K562 (cell line): Measurements from ENCODE around the gene ME3. TPM values are rescaled to one million over a fixed set of nuclear protein-coding genes. Genes with fewer than 3 reads are reported as not detected.

ENCODE experiments used
- ATAC-seq: fragments of 200-7000 bp; cut with Tn5 transposase; 3 replicates; pipeline ENCODE4 v1.9.1; 2020; ENCODE audit warnings: moderate library complexity
- BruUV-seq: library from RNA; stranded (reverse); fragments of 400-500 nt; replicated peaks from 2 replicates; lab custom pipeline; 2021; lab: Mats Ljungman, UMichigan
- CTCF ChIA-PET: fragments of 300-600 bp; formaldehyde crosslinking; extraction: SDS; loops from one replicate; lab custom pipeline; 2021; ENCODE audit warnings: low intra/inter-chr PET ratio; lab: Yijun Ruan, JAX
- POLR2A ChIA-PET: fragments of 300-600, 350-650 bp; sonication (Branson Sonifier 250); formaldehyde crosslinking; extraction: SDS; loops from one replicate; lab custom pipeline; 2021; ENCODE audit warnings: antibody characterized with exemption, inconsistent platforms; lab: Yijun Ruan, JAX
- DNase-seq, 4 experiments: peaks; one replicate each; pipeline versions ENCODE4 v3.0.0 to v3.0.0-alpha.2; 2011 to 2018; ENCODE audit warnings: low spot score in 3 of 4, mixed read lengths in 3 of 4; ENCODE audit errors: extremely low read depth in 1 of 4
- FAIRE-seq: peaks from 2 replicates; lab custom pipeline; 2011; peaks lifted over from hg19 to GRCh38; lab: Jason Lieb, UNC
- H2AFZ ChIP-seq: 2 replicates; pipeline ENCODE4 v1.6.0; 2011; ENCODE audit warnings: low read depth, low read length, control low read depth, inconsistent platforms
- H3K27ac ChIP-seq: fragments of 200-600 bp; 3 replicates; pipeline ENCODE4 v1.8.0; 2011; ENCODE audit warnings: low read depth, mild to moderate bottlenecking, control low read depth, inconsistent platforms, low read length, moderate library complexity, mixed read lengths; ENCODE audit errors: extremely low read depth
- H3K27me3 ChIP-seq, 2 experiments: fragments of 300-600 bp in 1 of 2; 2 replicates in 1 of 2; 3 replicates in 1 of 2; pipeline versions ENCODE4 v1.6.0 to v1.8.0; 2011; ENCODE audit warnings: inconsistent platforms in 2 of 2, low read length in 2 of 2, mild to moderate bottlenecking in 1 of 2, mixed read lengths in 1 of 2, moderate library complexity in 1 of 2; ENCODE audit not compliant: control insufficient read depth in 2 of 2, insufficient read depth in 2 of 2
- H3K36me3 ChIP-seq: fragments of 300-600 bp; 3 replicates; pipeline ENCODE4 v1.8.0; 2011; ENCODE audit warnings: mild to moderate bottlenecking, low read length, inconsistent platforms; ENCODE audit not compliant: control insufficient read depth, insufficient read depth
- H3K4me1 ChIP-seq, 2 experiments: fragments of 200-600 bp in 1 of 2; replicated peaks in 1 of 2; 2 replicates in 1 of 2; 3 replicates in 1 of 2; pipeline versions ENCODE4 v1.5.1 to v1.8.0; 2011; ENCODE audit warnings: inconsistent platforms in 2 of 2, low read length in 2 of 2, mild to moderate bottlenecking in 1 of 2, mixed read lengths in 1 of 2, moderate library complexity in 1 of 2; ENCODE audit not compliant: control insufficient read depth in 2 of 2, insufficient read depth in 2 of 2
- H3K4me2 ChIP-seq: 2 replicates; pipeline ENCODE4 v1.6.1; 2011; ENCODE audit warnings: low read length, control low read depth, inconsistent platforms, mixed read lengths; ENCODE audit not compliant: insufficient read depth
- H3K4me3 ChIP-seq: fragments of 200-600 bp; sonication (generic), shearing (Covaris generic); 2 replicates; pipeline ENCODE4 v1.5.1; 2016; ENCODE audit warnings: control low read depth, inconsistent platforms
- H3K79me2 ChIP-seq: fragments of 200-600 bp; 3 replicates; pipeline ENCODE4 v1.8.0; 2011; ENCODE audit warnings: low read length, inconsistent platforms; ENCODE audit not compliant: control insufficient read depth, insufficient read depth
- H3K9ac ChIP-seq, 2 experiments: 2 replicates each; pipeline versions ENCODE4 v1.6.0 to v1.6.1; 2011; ENCODE audit warnings: low read depth in 2 of 2, low read length in 2 of 2, control low read depth in 1 of 2, inconsistent platforms in 1 of 2, mild to moderate bottlenecking in 1 of 2, mixed read lengths in 1 of 2; ENCODE audit not compliant: insufficient read depth in 1 of 2
- H3K9me1 ChIP-seq: one replicate; pipeline ENCODE4 v1.6.0; 2011; ENCODE audit warnings: inconsistent platforms, mild to moderate bottlenecking, low read length, moderate library complexity; ENCODE audit not compliant: control insufficient read depth, insufficient read depth
- H3K9me3 ChIP-seq: replicated peaks from 2 replicates; pipeline ENCODE4 v1.5.1; 2011; ENCODE audit warnings: low read depth, low read length, inconsistent platforms; ENCODE audit not compliant: control insufficient read depth, insufficient read depth
- H4K20me1 ChIP-seq: replicated peaks from 2 replicates; pipeline ENCODE4 v1.6.1; 2011; ENCODE audit warnings: low read length, inconsistent platforms, mixed read lengths; ENCODE audit not compliant: control insufficient read depth, insufficient read depth
- CTCF ChIP-seq, 3 experiments: IDR thresholded peaks in 2 of 3; conservative IDR thresholded peaks in 1 of 3; 2 replicates each; pipeline ENCODE4 v1.5.1; 2011 to 2012; ENCODE audit warnings: low read length in 3 of 3, mild to moderate bottlenecking in 3 of 3, control low read depth in 2 of 3, improper control_type of control experiment in 1 of 3, inconsistent platforms in 1 of 3, low read depth in 1 of 3, mixed read lengths in 1 of 3, moderate library complexity in 1 of 3; ENCODE audit not compliant: insufficient read depth in 2 of 3
- KDM1A ChIP-seq, 2 experiments: fragments of 450-650 bp; IDR thresholded peaks; 2 replicates each; pipeline ENCODE4 v1.6.1; 2016; ENCODE audit warnings: mild to moderate bottlenecking in 2 of 2
- MCM2 ChIP-seq: fragments of 450-650 bp; IDR thresholded peaks from 2 replicates; pipeline ENCODE4 v1.6.1; 2017; ENCODE audit warnings: low read depth, mild to moderate bottlenecking
- WGBS: fragments of 100-300 bp; shearing (Covaris generic); methylation state at CpG from one replicate; pipeline ENCODE4 v1.1.6; 2016; ENCODE audit warnings: low coverage, mixed read lengths; ENCODE audit not compliant: insufficient coverage; ENCODE audit errors: missing lambda C conversion rate; 5-methylcytosine and 5-hydroxymethylcytosine counted together
- in situ Hi-C: fragments of 300-500 bp; cut with MboI; formaldehyde crosslinking; loops from 4 replicates; pipeline ENCODE4 v1.15.0; 2018; ENCODE audit warnings: inconsistent platforms, mixed read lengths
- intact Hi-C: fragments of 100-400 bp; cut with micrococcal nuclease; formaldehyde crosslinking; loops from 2 replicates; pipeline ENCODE4 v1.14.2; 2022
- polyA plus RNA-seq, 8 experiments: library from polyadenylated mRNA; depleted of rRNA in 4 of 8; stranded (reverse) in 5 of 8; unstranded in 3 of 8; fragments of >200 nt; fragmentation: Nextera tagmentation in 2 of 8; fragmentation: Illumina TruSeq in 1 of 8; extraction: Ambion mirVana in 2 of 8; extraction: Trizol in 1 of 8; gene quantifications; 2 replicates each; pipeline versions ENCODE4 v1.2.1 to v1.2.3, GENCODE V29; 2011 to 2014; ENCODE audit warnings: inconsistent platforms in 1 of 8, missing spikeins in 1 of 8
- total RNA-seq, 7 experiments: library from RNA; depleted of rRNA in 6 of 7; stranded (reverse); fragments of >200 nt in 6 of 7; fragmentation: Illumina TruSeq in 2 of 7; extraction: Trizol in 2 of 7; gene quantifications; 2 replicates each; pipeline versions ENCODE4 v1.2.1 to v1.2.3, GENCODE V29; 2011 to 2021; ENCODE audit warnings: low replicate concordance in 1 of 7
- TF ChIP-seq, protein P1 (sequence below): fragments of 450-650 bp; IDR thresholded peaks from 2 replicates; pipeline ENCODE4 v1.6.1; 2016; ENCODE audit warnings: borderline replicate concordance
- TF ChIP-seq, protein P2 (sequence below): sonication (generic); IDR thresholded peaks from 2 replicates; pipeline ENCODE4 v1.6.1; 2016
- TF ChIP-seq, protein P3 (sequence below): fragments of 450-650 bp; IDR thresholded peaks from 2 replicates; pipeline ENCODE4 v1.6.1; 2017; ENCODE audit warnings: antibody characterized with exemption

The ME3 gene
- total and polyA plus RNA-seq, 9 of the 15 experiments (the other 6 are each of a cell fraction or from before 2014, with no cell fraction given), result not detected

DNA sequence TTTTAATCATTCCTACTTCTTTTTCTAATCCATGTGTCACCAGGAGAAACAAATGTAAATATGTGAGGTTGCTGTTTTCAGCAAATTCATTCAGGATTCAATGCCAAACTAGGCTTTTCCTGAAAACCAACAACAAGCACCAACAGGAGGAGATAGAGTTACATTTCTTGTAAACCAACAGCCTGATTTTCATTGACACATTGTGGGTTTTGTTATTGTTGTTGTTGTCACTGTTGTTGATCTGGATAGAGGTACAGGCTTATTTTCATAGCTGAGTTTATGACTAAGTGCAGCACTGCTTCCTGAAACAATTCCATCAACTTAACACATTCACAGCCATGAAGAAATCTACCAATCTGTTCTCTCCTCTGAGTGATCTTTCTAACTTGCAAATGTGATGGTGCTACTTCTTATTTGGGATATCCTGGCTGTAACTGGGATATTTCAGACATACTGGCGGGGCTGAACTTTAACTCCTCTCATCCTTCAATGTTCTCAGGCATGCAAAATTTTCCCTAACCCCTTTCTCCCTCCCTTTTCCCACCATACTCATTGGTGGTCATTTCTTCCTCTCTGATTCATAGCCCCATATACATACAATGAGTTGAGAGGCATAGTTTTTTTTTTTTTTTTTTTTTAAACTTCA is 65.5 kb downstream of the ME3 start:
- no peak for TF ChIP-seq KDM1A (IDR thresholded peaks at IDR 0.05)
- Histone ChIP-seq H3K4me1 (no peaks in the 10 kb centered on the region), H3K27me3 (no peaks in the 10 kb centered on the region), H3K4me2 (no peak overlapping the region), H3K79me2 (no peaks in the 10 kb centered on the region), H3K9ac (no peak overlapping the region), H2AFZ (no peak overlapping the region), H4K20me1 (no peaks in the 10 kb centered on the region), H3K4me3 (no peak overlapping the region), H3K27ac (no peak overlapping the region), H3K36me3 (no peaks in the 10 kb centered on the region), H3K9me3 (no peaks in the 10 kb centered on the region), H3K9me1 (no peaks in the 10 kb centered on the region)
- DNase-seq (no peak), ATAC-seq (no peak), FAIRE-seq (no peak)
- intact Hi-C loops (loop anchor here (10.0 kb wide), 1 partner anchor 308 kb away; no protein-coding TSS in a partner anchor), in situ Hi-C loops (no loop called here)
- WGBS, result 0% methylated on average over 1 of the region's 1 CpG
- ChIA-PET CTCF (interaction anchor here (1.0 to 2.1 kb wide), 3 partner anchors 119 to 151 kb away, joined by 3 to 10 read pairs (median 4); no protein-coding TSS in a partner anchor), POLR2A (no interaction called here)
- no TSS peak for BruUV-seq

DNA sequence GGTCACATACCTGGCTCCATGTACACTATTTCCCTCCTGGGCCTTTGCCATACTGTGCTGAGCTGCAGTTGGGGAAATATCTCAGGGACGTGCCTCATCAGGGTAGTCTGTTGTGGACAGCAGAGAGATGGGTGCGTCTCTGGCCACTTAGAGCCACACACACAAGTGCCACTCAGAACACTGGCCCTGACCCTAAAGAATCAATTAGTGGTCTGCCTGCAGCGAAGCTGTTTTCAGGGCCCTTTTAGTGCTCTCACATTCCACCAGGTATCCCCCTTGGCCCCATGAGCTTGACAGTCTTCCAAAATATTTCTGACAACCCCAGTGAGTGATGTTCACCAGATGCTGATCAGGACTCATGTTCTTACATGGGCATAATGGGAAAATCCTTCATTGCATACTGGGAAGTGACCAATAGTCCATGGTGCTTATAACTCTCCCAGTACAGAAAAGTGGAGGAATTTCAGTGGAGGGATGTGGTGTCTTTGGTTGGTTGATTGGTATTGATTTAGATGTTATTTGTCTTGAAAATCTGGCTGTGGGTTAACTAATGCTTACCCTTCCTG is 66.1 kb downstream of the ME3 start:
- in situ Hi-C loops, result no loop called here
- H3K27ac ChIP-seq, result no peak overlapping the region
- TF ChIP-seq CTCF (IDR thresholded peaks at IDR 0.05 in 2 of 3, conservative IDR thresholded peaks at IDR 0.05 in 1 of 3; ENCODE audit: insufficient read depth in 2 of 3, low read depth in 1 of 3, low read length in 3 of 3), result no peak
- no peak for TF ChIP-seq MCM2
- TF ChIP-seq, protein P1, sequence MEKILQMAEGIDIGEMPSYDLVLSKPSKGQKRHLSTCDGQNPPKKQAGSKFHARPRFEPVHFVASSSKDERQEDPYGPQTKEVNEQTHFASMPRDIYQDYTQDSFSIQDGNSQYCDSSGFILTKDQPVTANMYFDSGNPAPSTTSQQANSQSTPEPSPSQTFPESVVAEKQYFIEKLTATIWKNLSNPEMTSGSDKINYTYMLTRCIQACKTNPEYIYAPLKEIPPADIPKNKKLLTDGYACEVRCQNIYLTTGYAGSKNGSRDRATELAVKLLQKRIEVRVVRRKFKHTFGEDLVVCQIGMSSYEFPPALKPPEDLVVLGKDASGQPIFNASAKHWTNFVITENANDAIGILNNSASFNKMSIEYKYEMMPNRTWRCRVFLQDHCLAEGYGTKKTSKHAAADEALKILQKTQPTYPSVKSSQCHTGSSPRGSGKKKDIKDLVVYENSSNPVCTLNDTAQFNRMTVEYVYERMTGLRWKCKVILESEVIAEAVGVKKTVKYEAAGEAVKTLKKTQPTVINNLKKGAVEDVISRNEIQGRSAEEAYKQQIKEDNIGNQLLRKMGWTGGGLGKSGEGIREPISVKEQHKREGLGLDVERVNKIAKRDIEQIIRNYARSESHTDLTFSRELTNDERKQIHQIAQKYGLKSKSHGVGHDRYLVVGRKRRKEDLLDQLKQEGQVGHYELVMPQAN, result no peak
- TF ChIP-seq, protein P2, sequence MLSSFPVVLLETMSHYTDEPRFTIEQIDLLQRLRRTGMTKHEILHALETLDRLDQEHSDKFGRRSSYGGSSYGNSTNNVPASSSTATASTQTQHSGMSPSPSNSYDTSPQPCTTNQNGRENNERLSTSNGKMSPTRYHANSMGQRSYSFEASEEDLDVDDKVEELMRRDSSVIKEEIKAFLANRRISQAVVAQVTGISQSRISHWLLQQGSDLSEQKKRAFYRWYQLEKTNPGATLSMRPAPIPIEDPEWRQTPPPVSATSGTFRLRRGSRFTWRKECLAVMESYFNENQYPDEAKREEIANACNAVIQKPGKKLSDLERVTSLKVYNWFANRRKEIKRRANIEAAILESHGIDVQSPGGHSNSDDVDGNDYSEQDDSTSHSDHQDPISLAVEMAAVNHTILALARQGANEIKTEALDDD, result no peak
- TF ChIP-seq, protein P3, sequence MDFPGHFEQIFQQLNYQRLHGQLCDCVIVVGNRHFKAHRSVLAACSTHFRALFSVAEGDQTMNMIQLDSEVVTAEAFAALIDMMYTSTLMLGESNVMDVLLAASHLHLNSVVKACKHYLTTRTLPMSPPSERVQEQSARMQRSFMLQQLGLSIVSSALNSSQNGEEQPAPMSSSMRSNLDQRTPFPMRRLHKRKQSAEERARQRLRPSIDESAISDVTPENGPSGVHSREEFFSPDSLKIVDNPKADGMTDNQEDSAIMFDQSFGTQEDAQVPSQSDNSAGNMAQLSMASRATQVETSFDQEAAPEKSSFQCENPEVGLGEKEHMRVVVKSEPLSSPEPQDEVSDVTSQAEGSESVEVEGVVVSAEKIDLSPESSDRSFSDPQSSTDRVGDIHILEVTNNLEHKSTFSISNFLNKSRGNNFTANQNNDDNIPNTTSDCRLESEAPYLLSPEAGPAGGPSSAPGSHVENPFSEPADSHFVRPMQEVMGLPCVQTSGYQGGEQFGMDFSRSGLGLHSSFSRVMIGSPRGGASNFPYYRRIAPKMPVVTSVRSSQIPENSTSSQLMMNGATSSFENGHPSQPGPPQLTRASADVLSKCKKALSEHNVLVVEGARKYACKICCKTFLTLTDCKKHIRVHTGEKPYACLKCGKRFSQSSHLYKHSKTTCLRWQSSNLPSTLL, result no peak

More for the DNA sequence above, 66.1 kb downstream of the ME3 start:
- intact Hi-C loops, result loop anchor here (10.0 kb wide), 1 partner anchor 308 kb away; no protein-coding TSS in a partner anchor
- ChIA-PET POLR2A (no interaction called here), CTCF (no interaction called here)
- H3K79me2 ChIP-seq, result no peaks in the 10 kb centered on the region
- no peaks in the 10 kb centered on the region for H3K27me3 ChIP-seq
- H3K9ac ChIP-seq, result no peak overlapping the region
- FAIRE-seq (no peak), ATAC-seq (no peak), DNase-seq (no peak)
- H3K36me3 ChIP-seq, result no peaks in the 10 kb centered on the region
- 2% methylated on average over 3 of the region's 3 CpGs for WGBS
- H4K20me1 ChIP-seq, result no peaks in the 10 kb centered on the region
- no TSS peak for BruUV-seq
- no peaks in the 10 kb centered on the region for H3K4me1 ChIP-seq
- H3K4me3 ChIP-seq, result no peak overlapping the region
- no peak overlapping the region for H2AFZ ChIP-seq
- H3K9me3 ChIP-seq, result no peaks in the 10 kb centered on the region
- no peaks in the 10 kb centered on the region for H3K9me1 ChIP-seq
- no peak overlapping the region for H3K4me2 ChIP-seq
